ENCODE measurements around the gene MTCL1. TPM values are rescaled to one million over a fixed set of nuclear protein-coding genes. Genes with fewer than 3 reads are reported as not detected.

The MTCL1 gene
- total RNA-seq, 1 experiment from 2014 or later: 22.7 TPM

GRCh38 chr18:8721716-8722115 lies 16.4 kb downstream of the MTCL1 start (continued):
- TF ChIP-seq SIN3A (IDR thresholded peaks at IDR 0.05; ENCODE audit: low read depth): no peak

- Histone ChIP-seq H3K36me3 (ENCODE audit: control insufficient read depth in 1 of 2, insufficient read depth in 2 of 2, low read length in 2 of 2) (peaks cover 4 to 6% of the 10 kb centered on the region in 2 experiments; a peak in 2 of 4 replicates), H3K27me3 (ENCODE audit: insufficient read depth, low read length) (no peaks in the 10 kb centered on the region), H3K4me2 (ENCODE audit: low read length) (no peak overlapping the region), H2AFZ (ENCODE audit: low read depth, low read length, poor library complexity, severe bottlenecking) (no peak overlapping the region), H4K20me1 (ENCODE audit: insufficient read depth) (no peaks in the 10 kb centered on the region), H3K27ac (ENCODE audit: low read depth, low read length) (no peak overlapping the region), H3K4me3 (replicated peaks in 1 of 2; ENCODE audit: low read depth in 1 of 2, low read length in 2 of 2) (no peak overlapping the region), H3K79me2 (ENCODE audit: insufficient read depth, low read length) (peaks cover 7% of the 10 kb centered on the region), H3K9me2 (ENCODE audit: insufficient read depth) (no peaks in the 10 kb centered on the region), H3K9ac (ENCODE audit: low read length) (no peak overlapping the region), H3K4me1 (ENCODE audit: control insufficient read depth in 1 of 2, insufficient read depth in 2 of 2, low read length in 2 of 2) (peaks cover 16 to 21% of the 10 kb centered on the region in 2 experiments), H3K9me3 (ENCODE audit: control insufficient read depth in 1 of 2, insufficient read depth in 1 of 2, low read depth in 1 of 2, low read length in 2 of 2) (no peaks in the 10 kb centered on the region)
- no peak for TF ChIP-seq ELF1 (IDR thresholded peaks at IDR 0.05; ENCODE audit: borderline replicate concordance, low read depth)
- TF ChIP-seq SP1 (IDR thresholded peaks at IDR 0.05; ENCODE audit: low read depth): no peak
- ATAC-seq (no peak), DNase-seq (ENCODE audit: low read depth, low spot score) (no peak)
- CTCF ChIA-PET: no interaction called here
- POLR2A ChIA-PET: no interaction called here
- RAD21 ChIA-PET (ENCODE audit: low non-redundant PET in 1 of 2, low total read pairs in 2 of 2, uncharacterized antibody in 2 of 2, unreplicated experiment in 2 of 2): no interaction called here
- BruUV-seq (replicated peaks): no TSS peak
- intact Hi-C loops (cut with micrococcal nuclease): no loop called here
These were observed 17.8 kb downstream of the MTCL1 start for GRCh38 chr18:8722946-8723820.

- peaks cover 4 to 6% of the 10 kb centered on the region in 2 experiments; a peak in 2 of 4 replicates for H3K36me3 ChIP-seq (ENCODE audit: control insufficient read depth in 1 of 2, insufficient read depth in 2 of 2, low read length in 2 of 2)
These were observed 19.1 kb downstream of the MTCL1 start for GRCh38 chr18:8724452-8724851.

More at GRCh38 chr18:8724452-8724851, 19.1 kb downstream of the MTCL1 start:
- Histone ChIP-seq H3K9me2 (ENCODE audit: insufficient read depth) (no peaks in the 10 kb centered on the region), H3K27me3 (ENCODE audit: insufficient read depth, low read length) (no peaks in the 10 kb centered on the region), H4K20me1 (ENCODE audit: insufficient read depth) (no peaks in the 10 kb centered on the region), H3K79me2 (ENCODE audit: insufficient read depth, low read length) (peaks cover 7% of the 10 kb centered on the region), H3K4me3 (replicated peaks in 1 of 2; ENCODE audit: low read depth in 1 of 2, low read length in 2 of 2) (no peak overlapping the region), H3K4me2 (ENCODE audit: low read length) (no peak overlapping the region), H3K4me1 (ENCODE audit: control insufficient read depth in 1 of 2, insufficient read depth in 2 of 2, low read length in 2 of 2) (peaks cover 24 to 33% of the 10 kb centered on the region in 2 experiments), H3K9ac (ENCODE audit: low read length) (no peak overlapping the region), H3K27ac (ENCODE audit: low read depth, low read length) (no peak overlapping the region), H3K9me3 (ENCODE audit: control insufficient read depth in 1 of 2, insufficient read depth in 1 of 2, low read depth in 1 of 2, low read length in 2 of 2) (no peaks in the 10 kb centered on the region), H2AFZ (ENCODE audit: low read depth, low read length, poor library complexity, severe bottlenecking) (no peak overlapping the region)
- ATAC-seq (no peak), DNase-seq (ENCODE audit: low read depth, low spot score) (no peak)
- ChIA-PET CTCF (no interaction called here), POLR2A (no interaction called here), RAD21 (ENCODE audit: low non-redundant PET in 1 of 2, low total read pairs in 2 of 2, uncharacterized antibody in 2 of 2, unreplicated experiment in 2 of 2) (no interaction called here)
- TF ChIP-seq SIN3A (IDR thresholded peaks at IDR 0.05; ENCODE audit: low read depth): no peak
- no peak for TF ChIP-seq CBX3 (IDR thresholded peaks at IDR 0.05; ENCODE audit: low read depth)
- TF ChIP-seq ATF3 (IDR thresholded peaks at IDR 0.05): no peak
- TF ChIP-seq FOSL1 (IDR thresholded peaks at IDR 0.05; ENCODE audit: low read depth): no peak
- TF ChIP-seq EZH2 (IDR thresholded peaks at IDR 0.05): no peak
- no peak for TF ChIP-seq MAX (IDR thresholded peaks at IDR 0.05)
- TF ChIP-seq CEBPB (IDR thresholded peaks at IDR 0.05; ENCODE audit: low read depth): no peak
- no peak for TF ChIP-seq ZNF274 (IDR thresholded peaks at IDR 0.05; ENCODE audit: low read depth, low read length)
- no peak for TF ChIP-seq POLR2AphosphoS5 (IDR thresholded peaks at IDR 0.05; ENCODE audit: low read depth, low read length)
- no peak for TF ChIP-seq ZFX (IDR thresholded peaks at IDR 0.05)
- TF ChIP-seq ZBTB33 (IDR thresholded peaks at IDR 0.05; ENCODE audit: extremely low read depth, insufficient replicate concordance, low read length): no peak
- TF ChIP-seq EGR1 (IDR thresholded peaks at IDR 0.05; ENCODE audit: low read depth): no peak
- no peak for TF ChIP-seq EZH2phosphoT487 (IDR thresholded peaks at IDR 0.05; ENCODE audit: borderline replicate concordance)
- no peak for TF ChIP-seq POLR2A (IDR thresholded peaks at IDR 0.05; ENCODE audit: borderline replicate concordance, extremely low read depth, insufficient read depth, insufficient read length)
- no peak for TF ChIP-seq SP1 (IDR thresholded peaks at IDR 0.05; ENCODE audit: low read depth)
- intact Hi-C loops (cut with micrococcal nuclease): no loop called here
- BruUV-seq (replicated peaks): no TSS peak

Measured in HCT116 (cell line).